Activated CD8-positive, alpha-beta memory T cell treated with anti-CD3 and anti-CD28 coated beads for 48 hours (primary cell): ENCODE data around the gene AFF4.
"Not testable (repeated sequence)": the region's sequence is repeated elsewhere in the genome, so short reads cannot be mapped to it uniquely, and the experiment has no call there.

Experiments
- DNase-seq, 3 experiments: peaks; one replicate each; pipeline ENCODE4 v3.0.0-alpha.2; 2020; ENCODE audit warnings: low read depth in 2 of 3, low spot score in 2 of 3

AFF4 gene

GRCh38 chr5:132963171-132964104, at the start of gene AFF4:
Gene AFF4 (minus strand): TSS chr5:132963634. CDS start chr5:132937189, 26,445 bp downstream.
- DNase-seq = peak; percentile 69 to 79 (median 75)

- DNase-seq = not testable (repeated sequence)
Observed at GRCh38 chr5:133008455-133008854, 45.0 kb upstream of the AFF4 start.

GRCh38 chr5:133006653-133007052, 43.2 kb upstream of the AFF4 start:
- DNase-seq = no peak

GRCh38 chr5:132999246-132999645, 35.8 kb upstream of the AFF4 start:
- no peak for DNase-seq

GRCh38 chr5:132998556-132998955, 35.1 kb upstream of the AFF4 start:
- DNase-seq = no peak

- no peak for DNase-seq
Observed at GRCh38 chr5:132996307-132996706, 32.9 kb upstream of the AFF4 start.

GRCh38 chr5:132987531-132988408, 24.3 kb upstream of the AFF4 start:
- DNase-seq = no peak

- not testable (repeated sequence) for DNase-seq
Observed at GRCh38 chr5:132982971-132983370, 19.5 kb upstream of the AFF4 start.

GRCh38 chr5:132981288-132981687, 17.9 kb upstream of the AFF4 start:
- DNase-seq = no peak

GRCh38 chr5:132979976-132980375, 16.5 kb upstream of the AFF4 start:
- no peak for DNase-seq

- no peak for DNase-seq
Observed at GRCh38 chr5:132979367-132979940, 16.0 kb upstream of the AFF4 start.

GRCh38 chr5:132976852-132977251, 13.4 kb upstream of the AFF4 start:
- DNase-seq = no peak

- DNase-seq = not testable (repeated sequence)
Observed at GRCh38 chr5:132972436-132972828, 9.0 kb upstream of the AFF4 start.

- DNase-seq = no peak
Observed at GRCh38 chr5:132971483-132972435, 8.3 kb upstream of the AFF4 start.

GRCh38 chr5:132965120-132965519, 1.7 kb upstream of the AFF4 start:
- no peak for DNase-seq

- DNase-seq = no peak
Observed at GRCh38 chr5:132962429-132963021, 909 bp downstream of the AFF4 start.

- no peak for DNase-seq
Observed at GRCh38 chr5:132961887-132962286, 1.5 kb downstream of the AFF4 start.

- not testable (repeated sequence) for DNase-seq
Observed at GRCh38 chr5:132961123-132961815, 2.2 kb downstream of the AFF4 start.

GRCh38 chr5:132956166-132956799, 7.2 kb downstream of the AFF4 start:
- DNase-seq = not testable (repeated sequence)
